Calu3 (cell line): Measurements from ENCODE around the gene MMP25. TPM values are rescaled to one million over a fixed set of nuclear protein-coding genes. Genes with fewer than 3 reads are reported as not detected.
"Not testable (repeated sequence)": the region's sequence is repeated elsewhere in the genome, so short reads cannot be mapped to it uniquely, and the experiment has no call there.

Experiments
- BruUV-seq: library from RNA; stranded (reverse); fragments of 400-500 nt; replicated peaks from 2 replicates; lab custom pipeline; 2021; lab: Mats Ljungman, UMichigan
- CTCF ChIA-PET: fragments of 300-600 bp; sonication (Branson Sonifier 250); formaldehyde crosslinking; loops from one replicate; lab custom pipeline; 2022; ENCODE audit warnings: antibody characterized with exemption; lab: Charles Lee
- DNase-seq: peaks from one replicate; pipeline ENCODE4 v3.0.0; 2022
- H3K27ac Mint-ChIP-seq: one replicate; pipeline ENCODE4 v1.8.0; 2022; ENCODE audit warnings: mixed read lengths; ENCODE audit not compliant: unreplicated experiment
- H3K27me3 Mint-ChIP-seq: one replicate; pipeline ENCODE4 v1.8.0; 2022; ENCODE audit warnings: mixed read lengths; ENCODE audit not compliant: unreplicated experiment
- H3K36me3 Mint-ChIP-seq: one replicate; pipeline ENCODE4 v1.8.0; 2022; ENCODE audit warnings: mild to moderate bottlenecking, moderate library complexity, mixed read lengths; ENCODE audit not compliant: insufficient read depth, unreplicated experiment
- H3K4me1 Mint-ChIP-seq: one replicate; pipeline ENCODE4 v1.8.0; 2022; ENCODE audit warnings: mild to moderate bottlenecking, low read depth, mixed read lengths; ENCODE audit not compliant: unreplicated experiment
- H3K4me3 Mint-ChIP-seq: one replicate; pipeline ENCODE4 v1.8.0; 2022; ENCODE audit warnings: mild to moderate bottlenecking, low read depth, moderate library complexity, mixed read lengths; ENCODE audit not compliant: unreplicated experiment
- H3K9me3 Mint-ChIP-seq: one replicate; pipeline ENCODE4 v1.8.0; 2022; ENCODE audit warnings: low read depth, mixed read lengths; ENCODE audit not compliant: unreplicated experiment
- intact Hi-C: fragments of 100-400 bp; cut with micrococcal nuclease; formaldehyde crosslinking; loops from one replicate; pipeline ENCODE4 v1.10.0; 2022; ENCODE audit not compliant: unreplicated experiment
- total RNA-seq: library from RNA; stranded (reverse); gene quantifications from 2 replicates; pipeline ENCODE4 v1.2.3, GENCODE V29; 2022
- TF ChIP-seq, protein P1 (sequence below): fragments of 200-600 bp; IDR thresholded peaks from one replicate; pipeline ENCODE4 v1.8.0; 2022; ENCODE audit warnings: antibody characterized with exemption; ENCODE audit not compliant: unreplicated experiment

Gene MMP25
- total RNA-seq, 1 experiment from 2014 or later = 0.31 TPM

DNA sequence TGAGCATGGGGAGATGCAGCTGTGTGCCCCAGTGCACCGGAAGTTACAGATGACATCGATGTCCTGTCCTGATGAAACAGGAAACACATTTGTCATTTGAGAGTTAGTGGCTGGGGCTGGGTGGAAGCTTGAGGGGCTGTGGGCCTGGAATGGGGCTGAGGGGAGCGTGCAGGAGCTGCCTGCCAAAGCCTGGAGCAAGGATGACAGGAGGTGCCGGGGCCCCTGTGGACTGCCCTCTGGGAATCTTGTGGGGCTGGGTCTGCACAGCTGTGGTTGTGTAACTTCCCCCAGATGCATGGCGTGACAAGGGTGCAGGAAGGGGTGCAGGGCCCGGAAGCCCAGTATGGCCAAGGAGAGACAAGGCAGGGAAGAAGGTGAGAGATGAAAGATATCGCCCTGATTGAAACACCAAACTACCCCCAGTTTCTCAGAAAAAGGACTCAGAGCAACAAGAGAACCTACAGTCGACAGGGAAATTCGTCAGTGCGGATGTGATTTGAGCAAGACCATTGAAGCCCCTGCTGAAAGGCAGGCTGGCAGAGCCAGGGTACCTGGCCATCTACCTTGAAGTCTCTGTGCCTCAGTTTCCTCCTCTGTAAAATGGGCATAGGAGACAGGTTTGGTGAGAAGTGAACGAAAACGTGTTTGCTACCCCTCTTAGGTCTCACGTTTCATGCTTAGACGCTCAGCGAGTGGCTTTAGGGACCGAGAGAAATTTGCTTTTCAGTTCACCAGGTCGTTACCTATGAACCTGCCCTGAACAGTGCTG, 8.8 kb downstream of the MMP25 start:
- Mint-ChIP-seq H3K9me3 (no peaks in the 10 kb centered on the region), H3K27ac (no peak overlapping the region), H3K4me3 (no peak overlapping the region), H3K27me3 (peaks cover 18% of the 10 kb centered on the region), H3K36me3 (peaks cover 29% of the 10 kb centered on the region), H3K4me1 (no peaks in the 10 kb centered on the region)
- DNase-seq = no peak
- no TSS peak for BruUV-seq
- CTCF ChIA-PET = no interaction called here
- intact Hi-C loops = no loop called here
- TF ChIP-seq, protein P1, sequence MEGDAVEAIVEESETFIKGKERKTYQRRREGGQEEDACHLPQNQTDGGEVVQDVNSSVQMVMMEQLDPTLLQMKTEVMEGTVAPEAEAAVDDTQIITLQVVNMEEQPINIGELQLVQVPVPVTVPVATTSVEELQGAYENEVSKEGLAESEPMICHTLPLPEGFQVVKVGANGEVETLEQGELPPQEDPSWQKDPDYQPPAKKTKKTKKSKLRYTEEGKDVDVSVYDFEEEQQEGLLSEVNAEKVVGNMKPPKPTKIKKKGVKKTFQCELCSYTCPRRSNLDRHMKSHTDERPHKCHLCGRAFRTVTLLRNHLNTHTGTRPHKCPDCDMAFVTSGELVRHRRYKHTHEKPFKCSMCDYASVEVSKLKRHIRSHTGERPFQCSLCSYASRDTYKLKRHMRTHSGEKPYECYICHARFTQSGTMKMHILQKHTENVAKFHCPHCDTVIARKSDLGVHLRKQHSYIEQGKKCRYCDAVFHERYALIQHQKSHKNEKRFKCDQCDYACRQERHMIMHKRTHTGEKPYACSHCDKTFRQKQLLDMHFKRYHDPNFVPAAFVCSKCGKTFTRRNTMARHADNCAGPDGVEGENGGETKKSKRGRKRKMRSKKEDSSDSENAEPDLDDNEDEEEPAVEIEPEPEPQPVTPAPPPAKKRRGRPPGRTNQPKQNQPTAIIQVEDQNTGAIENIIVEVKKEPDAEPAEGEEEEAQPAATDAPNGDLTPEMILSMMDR = no peak

DNA sequence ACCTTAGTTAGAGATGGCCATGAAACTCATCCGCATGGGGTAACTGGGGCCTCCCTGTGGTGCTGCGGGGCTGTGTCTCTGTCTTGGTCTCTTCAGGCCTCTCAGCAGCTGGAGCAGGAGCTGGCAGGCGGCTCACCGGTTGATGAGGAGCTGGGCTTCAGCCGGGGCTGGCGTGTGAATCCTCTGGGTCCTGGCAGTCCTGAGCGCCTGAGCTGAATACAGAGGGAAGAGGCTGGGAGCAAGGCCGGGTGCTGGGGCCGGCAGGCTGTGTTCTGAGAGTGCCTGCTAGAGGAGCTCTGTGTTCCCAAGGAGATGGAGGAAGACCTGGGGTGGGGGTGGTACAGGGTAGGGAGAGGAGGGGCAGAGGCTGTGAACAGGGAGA, 9.4 kb downstream of the MMP25 start:
- H3K4me3 Mint-ChIP-seq, intact Hi-C loops, BruUV-seq, H3K9me3 Mint-ChIP-seq, H3K4me1 Mint-ChIP-seq, DNase-seq, H3K27ac Mint-ChIP-seq, CTCF ChIA-PET: not testable (repeated sequence)
- Mint-ChIP-seq H3K27me3 (peaks cover 12% of the 10 kb centered on the region), H3K36me3 (peaks cover 29% of the 10 kb centered on the region)

DNA sequence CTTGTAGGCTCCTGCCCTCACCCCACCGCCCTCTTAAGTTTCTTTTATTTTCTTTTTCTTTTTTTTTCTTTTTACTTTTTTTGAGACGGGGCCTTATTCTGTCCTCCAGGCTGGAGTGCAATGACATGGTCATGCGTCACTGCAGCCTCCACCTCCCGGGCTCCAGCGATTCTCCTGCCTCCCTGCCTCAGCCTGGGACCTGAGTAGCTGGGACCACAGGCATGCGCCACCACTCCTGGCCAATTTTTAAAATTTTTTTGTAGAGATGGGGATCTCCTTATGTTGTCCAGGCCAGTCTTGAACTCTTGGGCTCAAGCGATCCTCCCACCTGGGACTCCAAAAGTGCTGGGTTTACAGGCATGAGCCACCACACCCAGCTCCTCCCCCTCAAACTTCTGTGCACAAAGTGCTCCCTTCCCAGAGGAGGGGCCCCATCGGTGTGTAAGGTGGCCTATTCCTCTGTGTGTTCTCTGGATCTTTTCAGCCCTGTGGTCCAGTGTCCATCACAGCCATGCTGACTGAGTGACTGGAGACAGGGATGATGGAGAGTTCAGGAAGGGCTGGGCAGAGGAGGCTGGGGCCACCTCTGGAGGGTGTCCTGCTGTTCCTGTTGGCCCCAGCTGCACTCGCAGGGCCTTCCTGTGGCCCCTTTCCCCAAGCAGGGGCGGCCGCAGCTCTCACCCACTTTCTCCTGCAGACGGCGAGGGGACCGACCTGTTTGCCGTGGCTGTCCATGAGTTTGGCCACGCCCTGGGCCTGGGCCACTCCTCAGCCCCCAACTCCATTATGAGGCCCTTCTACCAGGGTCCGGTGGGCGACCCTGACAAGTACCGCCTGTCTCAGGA, 10.2 kb downstream of the MMP25 start:
- Mint-ChIP-seq H3K27ac (no peak overlapping the region), H3K4me3 (no peak overlapping the region), H3K9me3 (no peaks in the 10 kb centered on the region), H3K27me3 (peaks cover 4% of the 10 kb centered on the region), H3K4me1 (no peaks in the 10 kb centered on the region), H3K36me3 (peaks cover 29% of the 10 kb centered on the region)
- no TSS peak for BruUV-seq
- intact Hi-C loops = no loop called here
- TF ChIP-seq, protein P1 = no peak
- CTCF ChIA-PET = interaction anchor here (0.6 kb wide), 1 partner anchor 104 kb away, joined by 4 read pairs; no protein-coding TSS in a partner anchor
- no peak for DNase-seq

DNA sequence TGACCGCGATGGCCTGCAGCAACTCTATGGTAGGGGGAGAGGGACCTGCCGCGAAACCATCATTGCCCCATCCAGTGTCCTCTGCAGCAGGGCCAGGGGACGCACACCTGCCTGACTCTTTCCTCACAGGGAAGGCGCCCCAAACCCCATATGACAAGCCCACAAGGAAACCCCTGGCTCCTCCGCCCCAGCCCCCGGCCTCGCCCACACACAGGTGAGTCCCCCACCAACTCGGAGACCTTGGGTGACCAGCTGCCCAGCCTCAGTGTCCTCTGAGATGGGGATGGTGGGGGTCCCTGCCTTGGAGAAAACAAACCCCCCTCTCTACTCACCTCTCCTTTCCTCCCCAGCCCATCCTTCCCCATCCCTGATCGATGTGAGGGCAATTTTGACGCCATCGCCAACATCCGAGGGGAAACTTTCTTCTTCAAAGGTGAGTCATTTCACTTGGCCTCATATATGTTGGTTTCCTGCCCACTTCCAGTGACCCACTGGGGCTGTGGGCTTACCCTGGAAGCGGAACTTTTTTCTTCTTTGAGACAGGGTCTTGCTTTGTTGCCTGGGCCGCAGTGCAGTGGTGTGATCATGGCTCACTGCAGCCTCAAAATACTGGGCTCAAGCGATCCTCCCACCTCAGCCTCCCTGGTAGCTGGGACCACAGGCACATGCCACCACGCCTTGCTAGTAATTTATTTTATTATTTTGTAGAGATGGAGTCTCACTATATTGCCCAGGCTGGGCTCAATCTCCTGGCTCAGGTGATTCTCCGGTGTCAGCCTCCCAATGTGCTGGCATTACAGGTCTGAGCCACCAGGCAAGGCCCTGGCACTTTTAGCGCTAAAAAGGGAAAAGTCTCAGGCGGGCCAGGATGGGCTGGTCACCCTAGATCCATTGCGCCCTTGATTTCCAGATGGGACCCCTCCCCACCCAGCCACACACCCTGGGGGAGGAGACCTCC, 11.1 kb downstream of the MMP25 start:
- H3K27ac Mint-ChIP-seq = no peak overlapping the region
- H3K27me3 Mint-ChIP-seq = no peaks in the 10 kb centered on the region
- no peak for DNase-seq
- intact Hi-C loops = loop anchor here (2.0 kb wide), 1 partner anchor 71 kb away; no protein-coding TSS in a partner anchor
- CTCF ChIA-PET = interaction anchor here (1.0 to 2.2 kb wide), 11 partner anchors 8 to 115 kb away, joined by 3 to 23 read pairs (median 5); partner anchors contain the start of genes MMP25 and ZNF205
- no peaks in the 10 kb centered on the region for H3K4me1 Mint-ChIP-seq
- H3K36me3 Mint-ChIP-seq = peaks cover 24% of the 10 kb centered on the region
- H3K4me3 Mint-ChIP-seq = peak overlapping the region; percentile 96
- TF ChIP-seq, protein P1 = no peak
- H3K9me3 Mint-ChIP-seq = no peaks in the 10 kb centered on the region
- TSS peak; percentile 22 for BruUV-seq
